Anterior cingulate cortex (tissue), 58 donors: Measurements from ENCODE around the gene KCNJ1.

Source experiments
- DNase-seq, 58 donors: peaks; one replicate each; lab custom pipeline; 2025; lab: John Stamatoyannopoulos, UW

The KCNJ1 gene

GRCh38 chr11:128856241-128856640, 10.9 kb downstream of the KCNJ1 start:
- DNase-seq, result no peak

- no peak for DNase-seq
These were observed 12.3 kb downstream of the KCNJ1 start for GRCh38 chr11:128854841-128855240.

DNA sequence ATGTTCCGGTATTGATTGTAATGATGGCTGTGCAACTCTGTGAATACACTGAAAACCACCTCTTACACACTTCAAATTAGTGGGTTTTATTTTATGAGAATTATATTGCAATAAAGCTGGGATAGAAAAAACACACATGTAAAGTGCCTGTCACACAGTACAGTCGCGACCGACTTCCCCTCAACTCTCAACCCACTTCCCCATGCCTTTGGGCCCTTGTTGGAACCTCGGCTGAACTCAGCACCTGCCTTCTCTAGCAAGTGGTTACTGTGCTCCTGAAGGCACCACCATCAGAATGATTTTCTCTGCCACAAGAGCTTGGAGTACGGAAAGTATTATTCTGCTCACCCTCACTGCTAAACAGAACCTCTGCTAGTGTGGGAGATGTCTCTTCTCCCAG, 13.5 kb downstream of the KCNJ1 start:
- no peak for DNase-seq

DNA sequence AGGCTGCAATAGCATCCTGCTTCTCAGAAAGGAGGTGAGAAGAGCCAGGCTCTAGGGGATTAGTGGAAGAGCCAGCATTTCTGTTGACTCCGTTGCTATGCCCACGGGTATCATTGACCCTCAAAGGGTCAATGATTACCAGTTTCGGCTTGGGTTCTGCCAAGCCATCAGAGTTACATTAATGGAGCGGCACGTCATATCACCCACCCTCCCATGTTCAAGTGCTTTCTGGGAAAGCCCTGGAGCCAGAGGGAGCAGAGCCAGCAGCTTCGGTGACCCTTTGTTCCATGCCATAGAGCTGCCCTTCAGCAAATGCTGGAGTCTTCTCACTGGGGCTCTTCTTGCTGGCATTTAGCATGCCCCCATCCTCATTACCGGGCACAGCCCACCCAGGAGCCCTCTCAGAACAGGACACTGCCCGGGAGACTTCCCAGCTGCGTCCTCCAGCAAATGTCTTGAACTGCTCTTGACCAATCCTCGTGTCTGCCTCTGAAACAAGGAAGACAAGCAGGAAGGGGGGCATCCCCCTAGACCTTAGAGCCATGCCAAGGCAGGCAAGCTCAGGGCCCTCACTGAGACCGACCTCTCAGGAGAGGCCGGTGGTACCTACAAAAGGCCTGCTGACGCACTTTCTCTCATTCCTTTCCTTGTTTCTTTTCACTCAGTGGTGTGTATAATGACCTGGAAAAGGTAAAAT, 14.6 kb downstream of the KCNJ1 start:
- no peak for DNase-seq

DNA sequence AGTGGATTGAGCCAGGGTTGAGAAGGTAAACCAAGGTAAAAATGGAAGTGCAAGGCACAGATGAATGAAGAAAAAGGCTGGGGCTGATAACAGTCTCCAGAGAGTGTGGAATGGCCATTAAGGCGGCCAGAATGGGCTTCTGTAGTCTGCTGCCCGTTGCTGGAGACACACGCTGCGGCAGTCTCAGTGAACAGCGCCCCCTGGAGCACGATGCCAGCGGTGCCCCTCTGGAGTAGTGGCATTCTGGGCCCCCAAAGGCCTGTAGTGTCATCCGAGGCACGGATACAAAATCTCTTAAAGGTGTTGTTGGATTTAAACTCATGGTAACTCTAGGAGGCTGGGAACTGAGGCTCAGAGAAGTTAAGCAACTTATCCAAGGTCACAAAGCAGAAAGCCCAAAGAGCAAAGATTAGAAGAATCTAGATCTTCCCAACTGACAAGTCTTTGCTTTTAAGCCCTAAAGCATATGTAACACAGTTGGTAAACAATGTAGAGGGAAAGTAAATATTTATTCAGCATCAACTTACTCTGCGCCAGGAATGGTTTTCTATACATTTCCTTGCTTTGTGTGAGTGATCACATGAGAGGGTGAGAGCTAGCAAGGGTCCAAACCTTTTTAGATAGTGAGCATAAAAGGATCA, 18.2 kb downstream of the KCNJ1 start:
- peak in 2 of 58 donors; percentile 6 to 17 for DNase-seq

DNA sequence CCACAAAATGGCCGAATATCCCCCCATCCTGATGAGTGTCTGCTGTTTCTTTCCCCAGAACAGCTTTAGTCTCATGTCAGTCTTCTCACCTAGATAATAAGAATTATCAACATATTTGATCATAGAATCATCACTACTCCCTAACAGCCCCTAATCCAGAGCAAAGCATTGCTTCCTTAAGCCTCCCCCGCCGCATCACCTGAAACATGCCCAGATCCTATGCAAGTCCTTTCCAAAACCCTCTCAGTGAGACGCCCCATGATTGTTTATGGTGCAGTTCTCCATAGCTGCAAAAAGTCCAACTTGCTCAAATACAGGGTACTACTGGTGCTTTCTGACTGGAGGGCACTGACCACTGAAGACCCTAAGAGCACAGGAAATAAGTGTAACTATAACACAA, 20.1 kb downstream of the KCNJ1 start:
- no peak for DNase-seq

DNA sequence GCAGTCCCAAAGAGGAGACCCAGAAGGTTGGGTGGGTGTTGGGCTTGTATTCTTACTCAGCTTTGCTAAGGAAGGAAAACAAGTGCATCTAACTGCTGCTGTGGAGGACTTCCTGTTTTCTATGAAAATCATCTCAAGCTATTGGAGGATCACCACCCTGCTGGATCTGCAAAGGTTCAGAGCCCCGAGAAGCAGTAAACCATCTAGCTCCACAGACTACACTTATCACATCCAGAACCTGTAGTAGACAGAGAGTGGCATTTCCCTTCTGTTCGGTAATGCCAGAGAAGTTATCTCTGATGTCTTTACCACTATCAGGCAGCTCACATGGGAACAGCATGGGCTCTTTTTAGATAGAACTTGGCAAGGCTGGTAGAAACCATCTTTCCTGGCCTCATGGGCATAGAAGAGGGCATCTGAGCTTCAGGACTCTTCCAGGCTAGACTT, 21.7 kb downstream of the KCNJ1 start:
- no peak for DNase-seq

GRCh38 chr11:128843198-128843785, 23.8 kb downstream of the KCNJ1 start:
- DNase-seq, result no peak

DNA sequence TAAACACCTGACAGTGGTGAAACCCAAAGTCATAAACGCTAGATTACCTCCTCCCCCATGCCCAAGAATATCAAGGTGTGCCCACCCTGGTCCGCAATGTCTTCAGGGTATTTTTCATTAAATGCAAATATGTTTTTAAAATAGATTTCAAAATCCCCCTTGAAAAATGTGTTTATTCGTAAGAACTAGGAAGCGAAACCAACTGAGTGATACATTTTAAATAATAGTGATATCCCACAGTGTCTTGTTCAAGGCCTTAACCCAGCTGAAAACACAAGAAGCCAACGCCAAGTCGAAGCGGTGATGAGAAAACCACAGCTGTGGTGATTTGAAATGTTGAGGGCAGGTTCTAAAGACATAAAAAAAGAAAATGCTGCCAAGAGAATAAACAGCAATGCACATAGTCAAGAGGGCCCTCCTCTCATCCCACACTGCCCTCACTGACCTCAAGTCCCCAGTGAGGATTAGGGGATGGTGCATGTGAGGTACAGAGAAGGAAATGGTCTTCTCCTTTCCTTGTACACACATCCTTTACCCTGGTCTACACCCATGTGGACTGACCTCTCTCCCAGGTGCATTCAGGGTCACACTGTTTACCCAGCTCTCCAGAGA, 25.5 kb downstream of the KCNJ1 start:
- no peak for DNase-seq

- DNase-seq, result no peak
These were observed 26.3 kb downstream of the KCNJ1 start for GRCh38 chr11:128840783-128841182.

DNA sequence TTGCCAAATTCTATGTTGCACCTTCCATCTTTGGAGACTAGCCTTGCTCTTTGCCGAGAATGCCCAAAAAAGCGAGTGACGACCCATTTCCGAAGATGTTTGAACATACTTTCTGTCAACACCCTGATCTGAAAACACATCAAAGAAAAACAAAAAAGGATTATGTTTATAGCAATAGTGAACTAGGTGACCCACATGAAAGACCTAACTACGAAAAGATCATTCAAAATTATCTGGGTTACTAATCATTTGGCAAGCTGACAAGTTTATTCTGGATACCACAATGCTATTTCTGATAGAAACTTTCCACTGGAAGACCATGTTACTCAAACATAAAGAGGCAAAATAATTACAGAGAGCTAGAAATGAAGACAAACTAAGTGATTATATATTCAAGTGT, 27.0 kb downstream of the KCNJ1 start:
- no peak for DNase-seq

DNA sequence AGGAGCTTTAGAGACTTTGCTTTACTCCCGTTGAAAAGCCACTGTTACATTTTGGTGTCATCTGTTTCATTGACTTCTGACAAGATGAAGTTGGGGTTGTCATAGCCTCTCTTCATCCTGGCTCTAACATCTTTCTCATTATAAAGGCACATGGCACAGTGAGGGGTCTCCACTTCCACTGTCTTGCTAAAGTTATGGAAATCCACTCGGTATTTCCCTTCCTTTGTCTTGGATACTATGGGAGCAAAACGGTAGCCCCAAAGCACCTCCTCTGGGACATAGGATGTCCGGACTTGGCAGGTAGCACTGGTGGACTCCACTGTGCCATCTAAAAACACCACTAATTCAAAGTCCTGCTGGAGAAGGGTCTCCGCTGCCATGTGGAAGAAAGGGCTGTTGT, 28.0 kb downstream of the KCNJ1 start:
- no peak for DNase-seq

- no peak for DNase-seq
These were observed 29.5 kb downstream of the KCNJ1 start for GRCh38 chr11:128837627-128838026.

DNA sequence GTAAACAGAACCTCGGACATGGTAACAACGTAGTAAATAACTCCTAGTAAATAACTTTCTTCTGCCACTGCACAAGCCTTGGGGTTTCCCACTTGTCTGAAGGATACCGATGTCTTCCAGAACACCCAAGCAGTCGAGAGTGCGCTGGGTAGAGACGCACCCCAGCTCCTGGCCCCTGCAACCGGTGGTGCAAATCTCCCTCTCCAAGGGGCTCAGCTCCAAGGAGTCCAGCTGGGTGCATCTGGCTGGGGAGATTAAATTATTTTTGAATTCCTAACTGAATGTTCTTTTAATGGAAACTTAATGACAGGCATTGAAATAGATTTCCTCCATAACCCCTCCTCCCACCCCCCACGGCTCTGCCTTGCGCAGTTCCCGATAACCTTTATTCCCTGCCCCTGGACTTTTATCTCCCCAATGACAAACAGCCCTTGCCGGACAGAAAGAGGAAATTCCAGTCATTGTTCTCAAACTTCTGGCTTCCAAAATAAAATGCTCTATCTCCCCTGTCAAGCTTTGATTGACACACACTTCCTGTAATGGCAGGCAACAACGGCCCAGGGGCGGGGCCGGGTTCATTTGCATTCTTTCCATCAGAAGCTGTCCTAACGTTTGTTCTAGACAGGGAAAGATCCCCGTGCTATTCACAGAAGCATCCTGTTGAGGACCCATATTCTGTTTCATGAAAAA, 31.2 kb downstream of the KCNJ1 start:
- DNase-seq, result no peak

DNA sequence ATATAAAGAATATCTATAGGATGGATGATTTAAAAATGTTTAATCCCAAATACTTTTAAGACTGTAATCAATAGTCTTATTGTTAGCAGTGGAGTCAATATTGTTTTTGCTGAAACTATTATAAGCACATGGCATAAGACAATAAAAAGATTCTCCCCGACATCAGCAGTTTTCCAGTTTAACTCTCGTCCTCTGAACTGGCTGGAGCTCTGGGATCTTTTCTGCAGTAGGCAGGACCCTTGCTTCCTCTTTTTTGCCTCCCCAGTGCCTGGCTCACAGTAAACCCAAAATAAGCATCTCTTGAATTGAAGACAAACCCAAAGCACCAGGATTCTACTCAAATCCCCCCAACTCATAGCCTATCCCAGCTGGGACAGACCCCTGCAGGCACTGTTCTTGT, 32.9 kb downstream of the KCNJ1 start:
- DNase-seq, result no peak

DNA sequence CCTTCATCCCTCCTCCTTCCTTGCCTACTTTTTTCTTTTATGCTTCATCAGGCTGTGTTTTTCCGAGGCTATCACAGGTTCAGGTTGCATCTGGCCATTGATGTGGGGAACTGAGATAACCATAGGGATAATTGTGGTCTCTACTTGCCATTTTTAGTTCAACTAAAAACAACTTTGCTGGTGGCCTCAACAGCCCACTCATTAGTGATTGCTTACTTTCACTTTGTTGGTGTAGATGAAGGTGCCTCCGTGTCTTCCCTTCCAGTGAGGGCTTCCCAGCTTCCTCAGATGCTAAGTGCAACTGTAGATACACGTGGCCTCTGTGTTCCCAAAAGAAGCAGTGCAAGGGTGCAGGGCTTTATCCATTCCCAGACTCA, 35.0 kb downstream of the KCNJ1 start:
- no peak for DNase-seq

GRCh38 chr11:128831174-128832120, 35.6 kb downstream of the KCNJ1 start:
- DNase-seq, result peak in 57 of 58 donors; percentile 3 to 88 (median 52)

DNA sequence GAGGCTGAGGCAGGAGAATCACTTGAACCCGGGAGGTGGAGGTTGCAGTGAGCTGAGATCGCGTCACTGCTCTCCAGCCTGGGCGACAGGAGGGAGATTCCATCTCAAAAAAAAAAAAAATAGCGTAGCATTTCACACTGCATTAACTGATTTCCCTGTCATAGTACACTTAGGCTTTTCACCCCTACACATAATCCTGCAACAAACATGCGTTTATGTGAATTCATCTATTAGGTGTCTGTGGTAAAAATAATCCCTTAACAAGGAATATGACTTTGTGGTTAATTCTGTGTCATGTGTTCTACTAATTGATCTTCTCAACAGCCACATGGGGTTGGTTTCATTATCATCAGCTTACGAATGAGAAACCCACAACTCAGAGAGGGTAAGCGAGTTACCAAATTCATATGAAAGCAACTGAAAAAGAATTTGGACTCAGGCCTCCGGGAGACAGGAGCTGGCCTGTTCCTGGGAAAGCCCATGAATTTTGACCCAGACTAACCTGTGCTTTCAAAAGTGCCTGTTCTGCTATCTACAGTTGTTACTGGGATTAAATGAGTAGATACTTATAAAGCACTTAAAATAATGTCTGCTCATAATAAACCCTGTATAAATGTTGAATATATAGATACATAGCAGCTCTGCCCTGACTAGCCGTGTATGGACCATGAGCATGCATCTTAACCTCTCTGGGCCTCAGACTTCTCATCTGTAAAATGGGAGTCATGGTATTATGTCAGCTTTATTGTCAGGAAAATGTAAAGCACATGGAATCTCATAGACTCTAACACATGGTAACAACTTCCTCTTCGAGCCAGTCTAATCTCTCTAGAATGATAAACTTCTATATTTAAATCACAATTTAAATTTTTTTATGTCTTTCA, 36.6 kb downstream of the KCNJ1 start:
- no peak for DNase-seq

DNA sequence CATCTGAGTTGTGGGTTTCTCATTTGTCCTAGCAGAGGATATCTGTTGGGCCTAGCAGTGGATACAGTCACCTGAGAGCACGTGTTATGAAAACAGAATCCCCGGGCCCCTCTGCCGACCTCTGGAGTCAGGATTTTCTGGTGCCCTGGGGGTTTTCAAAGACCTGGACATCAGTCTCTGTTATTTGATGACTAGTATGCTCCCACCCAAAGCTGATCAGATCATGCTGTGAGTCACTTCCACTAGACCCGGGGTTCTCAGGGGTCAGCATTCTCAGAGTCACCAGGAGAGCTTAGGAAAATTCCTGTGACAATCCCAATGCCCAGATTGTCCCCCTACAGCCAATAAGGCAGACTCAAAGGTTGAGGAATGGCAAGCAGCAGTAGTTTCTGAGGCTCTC, 38.7 kb downstream of the KCNJ1 start:
- no peak for DNase-seq
